ENCODE data around the gene WIPI1. TPM values are rescaled to one million over a fixed set of nuclear protein-coding genes. Genes with fewer than 3 reads are reported as not detected.

The WIPI1 gene
- total RNA-seq, 2 experiments from 2014 or later = 34.4 to 43.5 TPM

DNA sequence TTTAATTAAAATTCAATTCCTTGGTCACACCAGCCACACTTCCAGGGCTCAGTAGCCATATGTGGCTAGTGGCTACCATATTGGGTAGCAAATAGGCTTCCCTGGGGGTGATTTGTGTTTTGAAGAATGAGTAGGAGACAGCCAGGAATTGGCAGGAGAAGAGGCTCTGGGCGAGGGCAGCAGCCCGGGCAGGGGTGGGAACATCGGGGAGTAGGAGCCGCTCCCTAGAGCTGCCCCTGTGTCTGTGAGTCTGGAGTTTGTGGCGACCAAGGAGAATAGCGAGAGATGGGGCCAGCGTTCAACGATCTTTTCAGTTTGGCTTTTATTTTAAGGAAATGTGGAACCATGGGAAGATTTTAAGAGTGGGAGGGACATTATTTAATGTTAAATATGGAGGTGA lies 81.7 kb downstream of the WIPI1 start:
- CTCF ChIA-PET (ENCODE audit: unreplicated experiment) = interaction anchor here (0.6 kb wide), 1 partner anchor 19 kb away, joined by 3 read pairs; no protein-coding TSS in a partner anchor
- Histone ChIP-seq H4K20me1 (ENCODE audit: insufficient read depth, low read length) (no peaks in the 10 kb centered on the region), H3K4me2 (ENCODE audit: low read length) (no peak overlapping the region), H3K4me1 (ENCODE audit: insufficient read depth, low read length, poor library complexity, severe bottlenecking) (no peaks in the 10 kb centered on the region), H3K9me3 (ENCODE audit: low read length) (no peaks in the 10 kb centered on the region), H2AFZ (ENCODE audit: low read length) (no peak overlapping the region), H3K79me2 (ENCODE audit: insufficient read depth, low read depth, low read length) (no peaks in the 10 kb centered on the region), H3K36me3 (ENCODE audit: insufficient read depth, low read length) (no peaks in the 10 kb centered on the region), H3K27ac (ENCODE audit: low read depth, low read length, poor library complexity, severe bottlenecking) (no peak overlapping the region), H3K9me2 (ENCODE audit: insufficient read depth, low read length) (no peaks in the 10 kb centered on the region), H3K4me3 (ENCODE audit: low read depth, low read length, poor library complexity, severe bottlenecking) (no peak overlapping the region)
- no peak for DNase-seq (ENCODE audit: low spot score)
- POLR2A ChIA-PET = interaction anchor here (0.7 to 2.4 kb wide), 6 partner anchors 8 to 235 kb away, joined by 3 to 11 read pairs (median 4); no protein-coding TSS in a partner anchor
- no TSS peak for BruUV-seq (replicated peaks)
- intact Hi-C loops (cut with micrococcal nuclease; ENCODE audit: unreplicated experiment) = no loop called here
- TF ChIP-seq EZH2phosphoT487 (IDR thresholded peaks at IDR 0.05; ENCODE audit: borderline replicate concordance, low read depth, low read length) = no peak
- TF ChIP-seq, protein P1, sequence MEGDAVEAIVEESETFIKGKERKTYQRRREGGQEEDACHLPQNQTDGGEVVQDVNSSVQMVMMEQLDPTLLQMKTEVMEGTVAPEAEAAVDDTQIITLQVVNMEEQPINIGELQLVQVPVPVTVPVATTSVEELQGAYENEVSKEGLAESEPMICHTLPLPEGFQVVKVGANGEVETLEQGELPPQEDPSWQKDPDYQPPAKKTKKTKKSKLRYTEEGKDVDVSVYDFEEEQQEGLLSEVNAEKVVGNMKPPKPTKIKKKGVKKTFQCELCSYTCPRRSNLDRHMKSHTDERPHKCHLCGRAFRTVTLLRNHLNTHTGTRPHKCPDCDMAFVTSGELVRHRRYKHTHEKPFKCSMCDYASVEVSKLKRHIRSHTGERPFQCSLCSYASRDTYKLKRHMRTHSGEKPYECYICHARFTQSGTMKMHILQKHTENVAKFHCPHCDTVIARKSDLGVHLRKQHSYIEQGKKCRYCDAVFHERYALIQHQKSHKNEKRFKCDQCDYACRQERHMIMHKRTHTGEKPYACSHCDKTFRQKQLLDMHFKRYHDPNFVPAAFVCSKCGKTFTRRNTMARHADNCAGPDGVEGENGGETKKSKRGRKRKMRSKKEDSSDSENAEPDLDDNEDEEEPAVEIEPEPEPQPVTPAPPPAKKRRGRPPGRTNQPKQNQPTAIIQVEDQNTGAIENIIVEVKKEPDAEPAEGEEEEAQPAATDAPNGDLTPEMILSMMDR (conservative IDR thresholded peaks at IDR 0.05; ENCODE audit: low read length) = no peak

Small RNAs within 50 kb of the gene (microRNA-seq; reads per million reads assigned to microRNA genes)
- not detected for gene MIR635 (ENCODE audit: borderline replicate concordance)

Small RNAs within 50 kb of the gene (small RNA-seq; reads per million reads assigned to genes)
- not detected for gene MIR635

Other genes starting within 250 kb of the WIPI1 start
- gene AMZ2, start 209.5 kb downstream of the WIPI1 start, total RNA-seq (2014; rRNA removed; shearing (Covaris generic)) = 105 and 117 TPM in 2 replicates
- gene AMZ2, start 209.5 kb downstream of the WIPI1 start, total RNA-seq (2022) = 248 and 285 TPM in 2 replicates
- gene SLC16A6, start 166.4 kb downstream of the WIPI1 start, total RNA-seq (2014; rRNA removed; shearing (Covaris generic)) = 3.7 and 4.5 TPM in 2 replicates
- gene SLC16A6, start 166.4 kb downstream of the WIPI1 start, total RNA-seq (2022) = 15.4 and 18.9 TPM in 2 replicates
- gene ARSG, start 166.0 kb downstream of the WIPI1 start, total RNA-seq (2014; rRNA removed; shearing (Covaris generic)) = 24.2 and 26.1 TPM in 2 replicates
- 51.6 and 53.0 TPM in 2 replicates for gene ARSG, start 166.0 kb downstream of the WIPI1 start, total RNA-seq (2022)
- 158 and 228 TPM in 2 replicates for gene PRKAR1A, start 54.9 kb upstream of the WIPI1 start, total RNA-seq (2014; rRNA removed; shearing (Covaris generic))
- gene PRKAR1A, start 54.9 kb upstream of the WIPI1 start, total RNA-seq (2022) = 332 and 359 TPM in 2 replicates
- gene FAM20A, start 143.9 kb upstream of the WIPI1 start, total RNA-seq (2014; rRNA removed; shearing (Covaris generic)) = not detected in 2 replicates
- gene FAM20A, start 143.9 kb upstream of the WIPI1 start, total RNA-seq (2022) = not detected in 2 replicates

All from OCI-LY7 (cell line).